Skeletal muscle tissue (tissue), 5 donors: ENCODE results near the gene SCGB2B2. TPM values are rescaled to one million over a fixed set of nuclear protein-coding genes. Genes with fewer than 3 reads are reported as not detected.

ENCODE experiments used
- H3K27ac ChIP-seq: one replicate; pipeline ENCODE4 v1.7.0; 2013; ENCODE audit warnings: mild to moderate bottlenecking, low read depth, low read length, inconsistent platforms
- H3K27me3 ChIP-seq, 3 donors: one replicate each; pipeline ENCODE4 v1.7.0; 2013; ENCODE audit warnings: low read length in 3 of 3; ENCODE audit not compliant: control insufficient read depth in 3 of 3, insufficient read depth in 3 of 3
- H3K36me3 ChIP-seq, 3 donors: one replicate each; pipeline ENCODE4 v1.7.0; 2013; ENCODE audit warnings: low read length in 3 of 3; ENCODE audit not compliant: control insufficient read depth in 3 of 3, insufficient read depth in 3 of 3
- H3K4me1 ChIP-seq, 3 donors: one replicate each; pipeline ENCODE4 v1.7.0; 2013; ENCODE audit warnings: low read length in 3 of 3, mild to moderate bottlenecking in 3 of 3; ENCODE audit not compliant: control insufficient read depth in 3 of 3, insufficient read depth in 3 of 3
- H3K4me3 ChIP-seq, 3 donors: one replicate each; pipeline ENCODE4 v1.7.0; 2013; ENCODE audit warnings: low read length in 3 of 3
- H3K9ac ChIP-seq, 3 donors: one replicate each; pipeline ENCODE4 v1.7.0; 2013; ENCODE audit warnings: low read length in 3 of 3, mild to moderate bottlenecking in 3 of 3, moderate library complexity in 2 of 3, low read depth in 1 of 3
- H3K9me3 ChIP-seq, 3 donors: one replicate each; pipeline ENCODE4 v1.7.0; 2013; ENCODE audit warnings: low read length in 3 of 3; ENCODE audit not compliant: control insufficient read depth in 3 of 3
- small RNA-seq: library from RNA; depleted of rRNA; stranded (forward); fragments of <200 nt; gene quantifications from one replicate; pipeline ENCODE3, GENCODE V24; 2014
- total RNA-seq: library from RNA; depleted of rRNA; stranded (reverse); fragments of >200 nt; gene quantifications from one replicate; pipeline ENCODE4 v1.2.3, GENCODE V29; 2014
- donor health status: Osteomylitis.

Gene SCGB2B2
- total RNA-seq, 1 donor from 2014 or later: 0.52 TPM

DNA sequence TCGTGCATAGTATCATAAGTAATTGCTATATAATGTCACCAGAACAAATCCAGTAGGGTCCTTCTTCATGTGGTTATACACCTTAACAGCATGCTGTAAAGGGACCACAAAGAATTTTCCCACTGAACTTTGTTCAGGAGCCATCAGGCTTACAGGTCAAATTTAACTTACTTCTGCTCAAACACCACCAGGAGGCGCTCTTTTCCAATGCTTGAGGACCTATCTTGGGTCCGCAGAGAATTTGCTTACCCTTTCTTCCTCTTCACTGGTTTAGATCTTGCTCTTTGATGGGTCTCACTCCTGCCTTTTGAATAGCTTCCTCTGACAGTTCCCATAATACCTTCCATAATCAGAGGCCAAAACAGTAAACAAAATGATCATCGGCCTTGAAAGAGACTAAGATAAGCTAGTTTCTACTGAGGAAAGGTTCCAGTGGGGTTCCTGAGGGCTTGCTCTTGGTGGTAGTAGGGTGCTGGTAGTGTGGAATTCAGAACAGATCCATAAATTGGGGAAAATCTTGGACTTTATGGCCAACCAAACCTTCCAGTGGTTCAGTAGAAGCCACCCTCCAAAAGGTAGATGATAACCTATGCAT, 37.4 kb downstream of the SCGB2B2 start:
- H3K9ac ChIP-seq: no peak overlapping the region
- no peaks in the 10 kb centered on the region for H3K27me3 ChIP-seq
- no peak overlapping the region for H3K27ac ChIP-seq
- H3K9me3 ChIP-seq: peaks cover 0 to 6% (median 0%) of the 10 kb centered on the region in 3 donors
- peaks cover 0 to 4% (median 4%) of the 10 kb centered on the region in 3 donors for H3K36me3 ChIP-seq
- no peak overlapping the region for H3K4me3 ChIP-seq
- peaks cover 0 to 4% (median 4%) of the 10 kb centered on the region in 3 donors for H3K4me1 ChIP-seq

DNA sequence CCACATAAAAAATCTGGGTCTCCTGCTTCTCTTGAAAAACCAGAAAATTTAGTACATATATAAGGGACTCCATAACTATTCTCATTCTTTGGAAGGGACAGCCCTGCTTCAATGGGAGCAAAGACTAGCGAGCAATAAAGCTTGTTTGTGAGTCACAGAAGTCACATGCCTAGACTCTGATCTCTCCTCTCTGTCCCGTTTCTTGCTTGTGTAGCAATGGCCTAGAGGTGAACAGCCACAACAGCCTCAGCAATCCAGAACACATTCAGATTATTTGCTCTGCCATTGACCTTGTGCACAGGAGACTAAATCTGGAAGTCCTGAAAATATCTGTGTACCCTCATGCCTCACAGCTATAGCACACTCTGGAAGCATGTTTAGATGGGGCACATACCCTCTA, 43.2 kb downstream of the SCGB2B2 start:
- H3K9me3 ChIP-seq: peaks cover 5 to 8% (median 6%) of the 10 kb centered on the region in 3 donors
- H3K9ac ChIP-seq: no peak overlapping the region
- no peaks in the 10 kb centered on the region for H3K4me1 ChIP-seq
- H3K36me3 ChIP-seq: peaks cover 6 to 9% (median 9%) of the 10 kb centered on the region in 3 donors
- H3K4me3 ChIP-seq: no peak overlapping the region
- no peak overlapping the region for H3K27ac ChIP-seq
- H3K27me3 ChIP-seq: no peaks in the 10 kb centered on the region

Small RNA genes within 50 kb of the gene (small RNA-seq; reads per million reads assigned to genes)
- not detected for gene RF00611

Other genes with a start within 250 kb of the SCGB2B2 start
- gene UBA2, start 248.8 kb downstream of the SCGB2B2 start, total RNA-seq: 121 TPM
- gene WTIP, start 195.4 kb downstream of the SCGB2B2 start, total RNA-seq: 12.0 TPM
- 16.2 TPM for gene ZNF302, start 519 bp upstream of the SCGB2B2 start, total RNA-seq
- gene ZNF181, start 57.1 kb upstream of the SCGB2B2 start, total RNA-seq: 11.0 TPM
- 3.7 TPM for gene ZNF599, start 96.1 kb upstream of the SCGB2B2 start, total RNA-seq
- 12.0 TPM for gene ZNF30, start 249.7 kb upstream of the SCGB2B2 start, total RNA-seq